H7 (cell line): Measurements from ENCODE around the gene LRRC4C. TPM values are rescaled to one million over a fixed set of nuclear protein-coding genes. Genes with fewer than 3 reads are reported as not detected.
"Not testable (repeated sequence)": the region's sequence is repeated elsewhere in the genome, so short reads cannot be mapped to it uniquely, and the experiment has no call there.

Experiments used
- DNase-seq: peaks from one replicate; pipeline ENCODE4 v3.0.0; 2012
- H3K27me3 ChIP-seq: 2 replicates; pipeline ENCODE4 v1.6.0; 2011; ENCODE audit warnings: mild to moderate bottlenecking, low read length; ENCODE audit not compliant: control insufficient read depth, insufficient read depth
- H3K36me3 ChIP-seq: replicated peaks from 2 replicates; pipeline ENCODE4 v1.5.1; 2011; ENCODE audit warnings: low read length; ENCODE audit not compliant: control insufficient read depth, insufficient read depth
- H3K4me3 ChIP-seq: 2 replicates; pipeline ENCODE4 v1.5.1; 2011; ENCODE audit warnings: low read depth, mild to moderate bottlenecking, control low read depth, low read length, moderate library complexity; ENCODE audit not compliant: insufficient read depth
- total RNA-seq: library from RNA; depleted of rRNA; stranded (reverse); fragments of >200 nt; shearing (Covaris generic); gene quantifications from 2 replicates; pipeline ENCODE4 v1.2.3, GENCODE V29; 2014

Gene LRRC4C
- total RNA-seq, 1 experiment from 2014 or later = 0.66 TPM

- Histone ChIP-seq H3K36me3 (no peaks in the 10 kb centered on the region), H3K27me3 (no peaks in the 10 kb centered on the region), H3K4me3 (no peak overlapping the region)
- DNase-seq = no peak
These were observed 455.8 kb downstream of the LRRC4C start for GRCh38 chr11:41003339-41004282.

- Histone ChIP-seq H3K4me3 (no peak overlapping the region), H3K27me3 (no peaks in the 10 kb centered on the region), H3K36me3 (no peaks in the 10 kb centered on the region)
- no peak for DNase-seq
These were observed 460.5 kb downstream of the LRRC4C start for GRCh38 chr11:40998920-40999319.

- Histone ChIP-seq H3K4me3 (no peak overlapping the region), H3K27me3 (no peaks in the 10 kb centered on the region), H3K36me3 (no peaks in the 10 kb centered on the region)
- DNase-seq = no peak
These were observed 471.5 kb downstream of the LRRC4C start for GRCh38 chr11:40987776-40988435.

- H3K27me3 ChIP-seq = no peaks in the 10 kb centered on the region
- H3K36me3 ChIP-seq = no peaks in the 10 kb centered on the region
- no peak overlapping the region for H3K4me3 ChIP-seq
- no peak for DNase-seq
These were observed 473.1 kb downstream of the LRRC4C start for GRCh38 chr11:40986320-40986719.

GRCh38 chr11:40975076-40975475 lies 484.4 kb downstream of the LRRC4C start:
- Histone ChIP-seq H3K36me3 (no peaks in the 10 kb centered on the region), H3K27me3 (no peaks in the 10 kb centered on the region), H3K4me3 (no peak overlapping the region)
- DNase-seq = no peak

GRCh38 chr11:40974186-40974795 lies 485.2 kb downstream of the LRRC4C start:
- no peak for DNase-seq
- H3K4me3 ChIP-seq = no peak overlapping the region
- H3K27me3 ChIP-seq = no peaks in the 10 kb centered on the region
- no peaks in the 10 kb centered on the region for H3K36me3 ChIP-seq

- no peak for DNase-seq
- Histone ChIP-seq H3K27me3 (no peaks in the 10 kb centered on the region), H3K36me3 (no peaks in the 10 kb centered on the region), H3K4me3 (no peak overlapping the region)
These were observed 500.7 kb downstream of the LRRC4C start for GRCh38 chr11:40958707-40959106.

GRCh38 chr11:40952479-40952878 lies 507.0 kb downstream of the LRRC4C start:
- no peak for DNase-seq
- Histone ChIP-seq H3K4me3 (no peak overlapping the region), H3K27me3 (no peaks in the 10 kb centered on the region), H3K36me3 (no peaks in the 10 kb centered on the region)

GRCh38 chr11:40938002-40938401 lies 521.5 kb downstream of the LRRC4C start:
- Histone ChIP-seq H3K4me3 (no peak overlapping the region), H3K27me3 (no peaks in the 10 kb centered on the region), H3K36me3 (no peaks in the 10 kb centered on the region)
- no peak for DNase-seq

GRCh38 chr11:40924915-40925314 lies 534.5 kb downstream of the LRRC4C start:
- Histone ChIP-seq H3K27me3 (no peaks in the 10 kb centered on the region), H3K4me3 (no peak overlapping the region), H3K36me3 (no peaks in the 10 kb centered on the region)
- DNase-seq = peak; percentile 12

GRCh38 chr11:40921246-40921645 lies 538.2 kb downstream of the LRRC4C start:
- no peak for DNase-seq
- Histone ChIP-seq H3K27me3 (no peaks in the 10 kb centered on the region), H3K36me3 (no peaks in the 10 kb centered on the region), H3K4me3 (no peak overlapping the region)

- not testable (repeated sequence) for H3K36me3 ChIP-seq, H3K27me3 ChIP-seq, DNase-seq, H3K4me3 ChIP-seq
These were observed 548.7 kb downstream of the LRRC4C start for GRCh38 chr11:40910774-40911173.

GRCh38 chr11:40894501-40894900 lies 565.0 kb downstream of the LRRC4C start:
- no peak for DNase-seq
- H3K36me3 ChIP-seq = no peaks in the 10 kb centered on the region
- no peak overlapping the region for H3K4me3 ChIP-seq

GRCh38 chr11:40885250-40885954 lies 574.0 kb downstream of the LRRC4C start:
- no peak overlapping the region for H3K4me3 ChIP-seq
- H3K27me3 ChIP-seq = no peaks in the 10 kb centered on the region
- no peaks in the 10 kb centered on the region for H3K36me3 ChIP-seq
- no peak for DNase-seq

More at GRCh38 chr11:40894501-40894900, 565.0 kb downstream of the LRRC4C start:
- H3K27me3 ChIP-seq = no peaks in the 10 kb centered on the region
